Measurements from ENCODE around the gene FCGR3A.
"Not testable (repeated sequence)": the region's sequence is repeated elsewhere in the genome, so short reads cannot be mapped to it uniquely, and the experiment has no call there.

FCGR3A gene

GRCh38 chr1:161549652-161550051, at the start of gene FCGR3A:
FCGR3A (minus strand) TSS chr1:161549818; CDS start chr1:161549736, 82 bp downstream.
- TF ChIP-seq CTCF (conservative IDR thresholded peaks at IDR 0.05; ENCODE audit: low read depth) = no peak
- ChIA-PET POLR2A (ENCODE audit: low non-redundant PET) (no interaction called here), CTCF (no interaction called here)
- H3K27ac ChIP-seq = no peak within 1 kb of the TSS
- DNase-seq (ENCODE audit: low spot score) = no peak

GRCh38 chr1:161597077-161597476, 47.5 kb upstream of the FCGR3A start:
- POLR2A ChIA-PET (ENCODE audit: low non-redundant PET); DNase-seq (ENCODE audit: low spot score); CTCF ChIA-PET; H3K27ac ChIP-seq: not testable (repeated sequence)

GRCh38 chr1:161595583-161595982, 46.0 kb upstream of the FCGR3A start:
- POLR2A ChIA-PET (ENCODE audit: low non-redundant PET); DNase-seq (ENCODE audit: low spot score); H3K27ac ChIP-seq; CTCF ChIA-PET: not testable (repeated sequence)

- CTCF ChIA-PET; POLR2A ChIA-PET (ENCODE audit: low non-redundant PET); H3K27ac ChIP-seq; DNase-seq (ENCODE audit: low spot score): not testable (repeated sequence)
Observed at GRCh38 chr1:161595173-161595572, 45.6 kb upstream of the FCGR3A start.

- H3K27ac ChIP-seq; CTCF ChIA-PET; DNase-seq (ENCODE audit: low spot score); POLR2A ChIA-PET (ENCODE audit: low non-redundant PET): not testable (repeated sequence)
Observed at GRCh38 chr1:161594269-161594984, 44.8 kb upstream of the FCGR3A start.

- POLR2A ChIA-PET (ENCODE audit: low non-redundant PET); DNase-seq (ENCODE audit: low spot score); CTCF ChIA-PET; H3K27ac ChIP-seq: not testable (repeated sequence)
Observed at GRCh38 chr1:161593092-161593755, 43.6 kb upstream of the FCGR3A start.

- POLR2A ChIA-PET (ENCODE audit: low non-redundant PET); DNase-seq (ENCODE audit: low spot score); H3K27ac ChIP-seq; CTCF ChIA-PET: not testable (repeated sequence)
Observed at GRCh38 chr1:161592586-161592985, 43.0 kb upstream of the FCGR3A start.

- POLR2A ChIA-PET (ENCODE audit: low non-redundant PET); H3K27ac ChIP-seq; CTCF ChIA-PET; DNase-seq (ENCODE audit: low spot score): not testable (repeated sequence)
Observed at GRCh38 chr1:161589920-161590319, 40.3 kb upstream of the FCGR3A start.

GRCh38 chr1:161589365-161589764, 39.7 kb upstream of the FCGR3A start:
- CTCF ChIA-PET; DNase-seq (ENCODE audit: low spot score); POLR2A ChIA-PET (ENCODE audit: low non-redundant PET); H3K27ac ChIP-seq: not testable (repeated sequence)

GRCh38 chr1:161588596-161588995, 39.0 kb upstream of the FCGR3A start:
- CTCF ChIA-PET = not testable (repeated sequence)

GRCh38 chr1:161582882-161583281, 33.3 kb upstream of the FCGR3A start:
- H3K27ac ChIP-seq; DNase-seq (ENCODE audit: low spot score); CTCF ChIA-PET; POLR2A ChIA-PET (ENCODE audit: low non-redundant PET): not testable (repeated sequence)

More at GRCh38 chr1:161588596-161588995, 39.0 kb upstream of the FCGR3A start:
- DNase-seq (ENCODE audit: low spot score); H3K27ac ChIP-seq; POLR2A ChIA-PET (ENCODE audit: low non-redundant PET): not testable (repeated sequence)

- CTCF ChIA-PET; POLR2A ChIA-PET (ENCODE audit: low non-redundant PET); DNase-seq (ENCODE audit: low spot score); H3K27ac ChIP-seq: not testable (repeated sequence)
Observed at GRCh38 chr1:161580879-161581537, 31.4 kb upstream of the FCGR3A start.

- H3K27ac ChIP-seq; CTCF ChIA-PET; DNase-seq (ENCODE audit: low spot score); POLR2A ChIA-PET (ENCODE audit: low non-redundant PET): not testable (repeated sequence)
Observed at GRCh38 chr1:161579856-161580507, 30.4 kb upstream of the FCGR3A start.

GRCh38 chr1:161576676-161577075, 27.1 kb upstream of the FCGR3A start:
- CTCF ChIA-PET; POLR2A ChIA-PET (ENCODE audit: low non-redundant PET); DNase-seq (ENCODE audit: low spot score): not testable (repeated sequence)

GRCh38 chr1:161571703-161572102, 22.1 kb upstream of the FCGR3A start:
- DNase-seq (ENCODE audit: low spot score); CTCF ChIA-PET; H3K27ac ChIP-seq; POLR2A ChIA-PET (ENCODE audit: low non-redundant PET): not testable (repeated sequence)

More at GRCh38 chr1:161576676-161577075, 27.1 kb upstream of the FCGR3A start:
- H3K27ac ChIP-seq = not testable (repeated sequence)

GRCh38 chr1:161566602-161566960, 17.0 kb upstream of the FCGR3A start:
- POLR2A ChIA-PET (ENCODE audit: low non-redundant PET); H3K27ac ChIP-seq; CTCF ChIA-PET; DNase-seq (ENCODE audit: low spot score): not testable (repeated sequence)
